ENCODE data around the gene NAV2.
"Not testable (repeated sequence)": the region's sequence is repeated elsewhere in the genome, so short reads cannot be mapped to it uniquely, and the experiment has no call there.

NAV2 gene

DNA sequence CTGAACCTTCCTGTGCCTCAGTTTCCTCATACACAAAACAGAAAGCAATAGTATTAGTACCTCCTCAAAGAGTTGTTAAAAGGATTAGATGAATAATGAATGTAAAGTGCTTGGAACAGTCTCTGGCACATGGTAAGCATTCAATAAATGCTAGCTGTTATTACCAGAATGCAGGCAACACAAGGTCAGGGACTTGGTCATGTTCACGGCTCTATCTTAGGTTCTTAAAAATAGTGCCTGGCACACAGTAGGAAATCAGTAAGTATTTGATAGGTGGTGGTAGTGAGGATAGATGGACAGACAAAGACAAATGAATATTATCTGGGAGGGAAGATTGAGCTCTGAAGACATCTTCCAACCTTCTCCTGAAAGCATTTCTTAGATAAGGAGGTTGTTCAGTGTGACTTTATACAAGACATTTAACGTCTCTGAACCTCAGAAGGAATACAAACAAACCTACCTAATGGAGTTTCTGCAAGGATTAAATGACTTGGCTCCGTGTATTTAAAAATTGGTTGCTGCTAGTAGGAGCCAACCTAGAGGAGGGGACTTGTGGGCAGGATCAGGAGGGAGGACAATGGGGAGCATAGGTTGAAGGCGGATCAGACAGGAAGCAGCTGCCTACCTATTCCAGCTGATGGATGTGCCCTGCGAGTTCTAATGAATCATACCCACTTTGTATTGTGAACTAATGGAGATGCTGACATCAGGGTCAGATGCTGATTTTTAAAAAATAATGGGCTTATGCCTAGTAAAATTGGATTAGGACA lies 353.6 kb downstream of the NAV2 start:
- no peak for DNase-seq

DNA sequence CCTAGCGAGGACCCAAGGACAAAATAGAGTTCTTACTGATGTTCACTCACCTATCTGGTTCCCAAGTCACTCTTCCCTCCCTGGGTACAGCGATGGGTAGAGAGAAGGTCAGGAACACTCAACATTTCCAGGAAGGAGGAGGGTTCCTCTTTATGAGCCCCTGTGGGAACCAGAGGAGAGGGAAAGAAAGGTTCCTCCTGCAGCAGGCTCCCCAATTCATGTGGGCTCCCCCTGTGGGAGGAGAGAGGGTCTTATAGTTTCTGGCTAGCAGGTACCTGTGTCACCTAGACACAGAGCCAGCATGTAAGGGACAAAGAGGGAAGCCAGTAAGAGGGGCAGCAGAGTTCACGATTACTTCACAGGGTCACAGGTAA lies 354.1 kb downstream of the NAV2 start:
- no peak for DNase-seq

DNA sequence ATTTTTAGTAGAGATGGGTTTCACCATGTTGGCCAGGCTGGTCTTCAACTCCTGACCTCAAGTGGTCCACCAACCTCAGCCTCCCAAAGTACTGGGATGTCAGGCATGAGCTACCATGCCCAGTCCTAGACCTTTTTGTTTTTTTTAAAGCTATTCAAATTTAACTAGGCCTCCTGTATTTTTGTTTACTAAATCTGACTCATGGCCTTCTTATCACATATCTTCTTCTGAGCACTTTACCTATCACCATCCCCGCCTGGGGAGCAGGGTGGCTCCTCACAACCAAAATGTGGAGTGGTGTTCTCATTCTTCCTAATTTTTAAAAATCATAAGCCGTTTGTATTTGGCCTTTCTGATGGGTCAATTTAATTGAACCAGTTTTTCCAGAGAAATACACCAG lies 355.0 kb downstream of the NAV2 start:
- DNase-seq = no peak

DNA sequence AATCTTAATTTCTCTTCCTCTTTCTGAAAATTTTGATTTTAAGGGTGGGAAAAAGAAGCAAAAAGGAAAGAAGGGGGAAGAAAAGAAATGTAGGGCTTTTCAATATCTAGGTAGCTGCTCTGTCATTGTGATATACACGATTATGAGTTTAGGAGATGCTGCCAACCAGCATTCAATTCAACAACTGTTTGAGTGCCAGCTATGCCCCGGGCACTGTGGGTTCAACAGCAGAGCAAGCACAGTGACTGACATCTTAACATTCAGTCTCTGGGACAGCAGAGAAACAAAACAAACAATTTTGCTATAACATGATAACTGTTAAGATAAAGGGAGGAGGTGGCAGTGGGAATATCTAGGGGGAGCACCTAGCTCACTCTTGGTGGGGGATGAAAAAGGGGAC lies 356.1 kb downstream of the NAV2 start:
- DNase-seq = no peak

DNA sequence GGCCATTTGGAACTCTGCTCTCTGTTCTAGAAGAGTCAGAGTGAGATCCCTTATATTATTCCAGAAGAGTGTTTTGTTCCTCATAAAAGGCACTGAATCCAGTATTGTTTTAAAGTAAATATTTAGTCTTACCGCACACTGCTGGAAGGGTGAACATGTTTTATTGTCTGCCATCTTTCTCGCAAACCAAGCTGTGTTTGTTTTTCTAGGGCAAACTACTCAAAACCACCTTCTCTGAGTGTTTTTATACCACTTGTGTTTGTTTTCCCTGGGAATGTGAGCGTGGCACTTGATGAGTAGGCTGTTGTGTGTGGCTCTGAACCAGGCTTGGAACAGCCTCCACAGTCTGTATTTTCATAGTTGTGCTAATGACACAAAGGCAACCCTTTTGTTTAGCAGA lies 357.8 kb downstream of the NAV2 start:
- DNase-seq = no peak

DNA sequence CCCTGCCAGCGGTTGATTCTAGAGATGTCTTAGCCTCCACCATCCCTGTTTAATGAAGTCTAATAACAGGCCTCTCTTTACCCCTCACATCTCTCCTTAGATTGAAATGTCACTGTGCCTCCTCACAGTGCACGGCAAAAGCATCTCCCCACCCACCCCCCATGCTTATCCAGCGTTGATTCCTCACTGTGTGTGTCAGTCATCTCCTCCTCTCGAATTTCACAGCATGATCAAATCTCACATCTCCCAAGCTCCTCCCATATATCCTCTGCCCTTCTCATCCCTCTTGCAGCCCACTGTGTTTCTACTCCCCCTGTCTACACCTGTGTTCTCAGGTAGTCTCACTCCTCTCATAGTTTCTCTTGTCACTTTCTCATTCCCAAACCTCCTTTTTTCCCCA lies 363.0 kb downstream of the NAV2 start:
- no peak for DNase-seq

DNA sequence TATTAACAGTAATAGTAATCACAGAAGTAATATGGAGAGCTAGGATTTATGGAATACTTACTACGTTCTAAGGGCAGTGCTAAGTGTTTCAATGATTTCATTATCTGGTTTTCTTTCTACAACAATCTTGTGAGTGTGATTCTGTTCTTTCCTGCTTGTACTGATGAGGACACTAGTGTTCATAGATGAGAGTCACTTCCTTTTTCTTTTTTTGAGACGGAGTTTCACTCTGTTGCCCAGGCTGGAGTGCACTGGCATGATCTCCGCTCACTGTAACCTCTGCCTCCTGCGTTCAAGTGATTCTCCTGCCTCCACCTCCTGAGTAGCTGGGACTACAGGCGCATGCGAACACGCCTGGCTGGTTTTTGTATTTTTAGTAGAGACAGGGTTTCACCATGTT lies 366.2 kb downstream of the NAV2 start:
- DNase-seq = no peak

DNA sequence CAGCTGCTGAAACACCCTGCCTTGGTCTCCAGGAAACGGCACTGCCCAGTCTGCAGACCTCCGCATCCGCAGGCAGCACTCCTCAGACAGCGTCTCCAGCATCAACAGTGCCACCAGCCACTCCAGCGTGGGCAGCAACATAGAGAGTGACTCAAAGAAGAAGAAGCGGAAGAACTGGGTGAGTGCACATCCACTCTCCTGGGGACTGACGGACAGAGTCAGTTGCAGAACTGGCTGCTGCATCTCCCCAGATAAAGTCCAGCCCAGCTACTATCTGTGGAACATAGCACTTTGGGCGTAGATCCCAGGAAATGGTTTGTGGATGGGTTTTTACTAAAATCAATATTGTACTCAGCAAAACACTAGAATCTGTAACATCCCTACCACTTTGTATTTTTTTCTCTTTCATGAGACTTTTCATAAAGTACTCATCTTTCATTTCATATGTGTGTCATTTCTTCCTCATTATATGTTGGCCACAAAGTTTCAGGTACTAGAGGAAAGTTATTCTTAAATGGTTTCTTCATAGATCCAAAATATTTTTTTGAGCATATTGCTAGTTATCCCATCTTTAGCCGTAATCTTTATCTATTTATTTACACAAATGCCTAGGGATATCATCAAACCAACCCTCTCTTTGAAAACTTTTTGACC lies 367.5 kb downstream of the NAV2 start:
- DNase-seq = no peak

DNA sequence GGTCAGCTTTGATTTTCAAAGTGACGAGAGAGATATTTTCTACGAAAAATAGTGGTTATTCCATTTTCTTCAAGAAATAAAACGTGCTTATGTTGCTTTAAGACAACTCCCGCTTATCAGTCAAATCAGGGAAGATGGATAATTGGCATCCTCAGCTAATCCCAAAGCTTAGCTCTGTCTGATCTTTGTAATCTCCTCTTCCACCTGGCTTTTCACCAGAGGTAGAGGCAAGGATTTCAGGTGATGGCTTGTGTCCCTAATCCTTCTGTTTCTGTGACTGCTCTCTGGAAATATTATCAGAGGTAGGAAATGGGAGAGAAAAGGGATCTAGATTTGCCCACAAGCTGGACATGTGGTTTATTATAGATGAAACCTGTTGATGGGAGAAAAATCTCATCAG lies 368.7 kb downstream of the NAV2 start:
- no peak for DNase-seq

DNA sequence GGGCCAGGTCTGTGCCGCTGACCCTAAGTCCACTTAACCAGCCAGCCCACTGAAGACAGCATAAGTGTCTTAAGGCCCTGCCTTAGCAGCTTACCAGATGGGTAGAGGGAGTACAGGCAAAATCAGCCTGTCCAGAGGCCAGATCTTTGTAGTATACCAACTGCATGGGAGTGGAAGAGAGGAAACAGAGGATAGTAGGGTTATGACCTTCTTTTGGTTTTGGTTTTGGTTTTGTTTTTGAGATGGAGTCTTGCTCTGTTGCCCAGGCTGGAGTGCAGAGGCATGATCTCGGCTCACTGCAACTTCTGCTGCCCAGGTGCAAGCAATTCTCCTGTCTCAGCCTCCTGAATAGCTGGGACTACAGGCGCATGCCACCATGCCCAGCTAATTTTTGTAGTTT lies 371.2 kb downstream of the NAV2 start:
- not testable (repeated sequence) for DNase-seq

DNA sequence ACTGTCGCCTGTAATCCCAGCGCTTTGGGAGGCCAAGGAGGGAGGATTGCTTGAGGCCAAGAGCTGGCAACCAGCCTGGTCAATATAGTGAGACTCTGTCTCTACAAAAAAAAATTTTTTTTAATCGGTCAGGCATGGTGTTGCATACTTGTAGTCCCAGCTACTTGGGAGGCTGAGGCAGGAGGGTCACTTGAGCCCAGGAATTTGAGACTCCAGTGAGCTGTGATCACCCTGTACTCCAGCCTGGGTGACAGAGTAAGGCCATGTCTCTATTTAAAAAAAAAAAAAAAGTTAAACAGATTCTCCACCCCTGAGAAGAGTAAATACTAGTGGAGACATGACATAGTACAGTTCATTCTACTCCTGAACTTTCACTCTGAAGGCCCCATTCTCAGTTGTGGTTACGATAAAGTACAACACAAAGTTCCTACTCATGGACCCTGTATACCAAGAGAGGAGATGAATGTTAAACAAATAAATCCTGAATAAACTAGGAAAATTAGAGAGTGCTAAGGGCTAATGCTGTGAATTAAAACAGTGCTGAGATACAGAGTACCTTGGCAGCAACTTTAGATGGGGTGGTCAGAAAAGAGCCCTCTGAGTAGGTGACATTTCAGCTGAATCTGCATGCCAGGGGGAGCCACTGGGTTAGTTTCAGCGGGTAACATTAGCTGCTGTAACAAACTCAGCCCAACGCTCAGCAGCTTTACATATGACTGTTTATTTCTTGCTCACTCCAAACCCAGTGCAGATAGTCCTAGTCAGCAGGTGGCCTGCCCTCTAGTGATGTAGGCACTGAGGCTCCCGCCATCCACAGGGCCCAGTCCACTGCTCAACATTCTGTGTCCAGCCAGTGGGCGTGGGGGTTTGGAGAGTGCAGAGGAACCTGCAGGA lies 372.5 kb downstream of the NAV2 start:
- no peak for DNase-seq

DNA sequence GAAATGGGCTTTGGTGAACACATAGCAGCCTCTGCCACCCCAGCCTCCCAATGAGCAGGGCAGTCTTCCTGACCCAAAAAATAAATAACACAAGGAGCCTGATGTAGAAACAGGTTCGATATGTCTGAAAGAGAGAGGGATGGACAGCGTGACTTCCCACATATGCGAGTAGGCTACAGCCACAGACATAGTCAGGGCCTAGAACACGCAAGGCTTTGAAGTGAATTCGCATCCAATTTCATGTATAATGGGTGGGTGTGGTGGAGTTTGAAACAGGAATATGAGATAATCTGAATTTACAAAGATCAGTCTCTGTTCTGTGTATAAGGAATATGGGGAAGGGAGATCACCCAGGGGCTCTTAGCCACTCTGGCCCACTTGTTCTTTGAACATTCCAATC lies 373.3 kb downstream of the NAV2 start:
- no peak for DNase-seq

DNA sequence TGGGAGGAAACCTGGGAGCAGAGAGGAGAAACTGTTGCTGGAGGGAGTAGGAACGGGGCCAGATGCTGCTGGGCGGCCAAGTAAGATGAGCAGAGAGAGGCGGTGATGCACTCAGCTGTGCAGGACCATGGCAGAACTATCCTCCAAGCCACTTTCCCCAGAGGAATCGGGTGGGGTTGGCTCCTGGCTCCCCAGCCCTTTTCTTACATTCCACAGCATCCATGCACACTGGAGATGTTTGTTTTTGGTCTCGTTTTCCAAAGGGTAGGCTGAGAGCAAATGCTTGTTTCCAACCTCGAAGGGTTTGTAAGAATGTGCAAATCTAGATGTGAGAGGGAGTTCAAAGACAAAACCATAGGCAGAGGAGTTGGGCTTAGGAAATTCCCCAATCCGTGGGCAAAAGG lies 374.5 kb downstream of the NAV2 start:
- DNase-seq = no peak

DNA sequence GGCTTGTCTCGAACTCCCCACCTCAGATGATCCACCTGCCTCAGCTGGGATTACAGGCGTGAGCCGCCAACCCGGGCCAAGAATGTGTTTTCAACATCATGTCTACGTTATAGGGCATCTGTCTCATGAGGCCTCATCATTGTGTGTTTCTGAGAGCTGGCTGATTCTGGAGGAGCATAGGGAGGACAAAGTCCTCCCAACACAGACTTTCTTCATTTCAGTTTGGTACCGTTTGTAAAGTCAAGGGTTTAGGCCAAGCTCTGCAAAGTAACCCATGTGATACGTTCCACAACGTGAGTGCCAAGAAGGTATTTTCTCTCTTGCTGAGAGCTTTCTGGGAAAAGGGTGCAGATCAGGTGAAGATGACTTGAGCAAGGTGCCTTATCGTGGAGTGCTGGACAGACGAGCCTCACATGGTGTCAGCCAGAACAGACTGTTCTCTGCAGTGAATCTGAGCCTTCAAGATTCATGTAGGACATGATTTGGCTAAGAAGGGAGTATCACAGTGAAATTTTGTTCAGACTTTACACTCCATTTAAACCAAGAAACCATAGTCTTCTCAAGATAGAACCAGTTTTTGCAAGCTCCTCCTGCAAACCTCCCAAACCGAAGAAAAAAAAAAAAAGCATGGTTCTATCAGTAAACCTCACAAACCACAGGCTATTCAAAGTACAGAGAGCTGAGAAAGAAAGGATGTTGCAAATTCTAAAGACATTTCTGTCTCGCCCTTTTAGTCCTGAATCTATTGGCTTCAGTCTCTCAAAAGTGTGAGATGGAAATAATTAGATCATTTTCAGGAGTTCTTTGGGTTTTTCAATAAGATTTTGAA lies 376.0 kb downstream of the NAV2 start:
- DNase-seq = no peak

DNA sequence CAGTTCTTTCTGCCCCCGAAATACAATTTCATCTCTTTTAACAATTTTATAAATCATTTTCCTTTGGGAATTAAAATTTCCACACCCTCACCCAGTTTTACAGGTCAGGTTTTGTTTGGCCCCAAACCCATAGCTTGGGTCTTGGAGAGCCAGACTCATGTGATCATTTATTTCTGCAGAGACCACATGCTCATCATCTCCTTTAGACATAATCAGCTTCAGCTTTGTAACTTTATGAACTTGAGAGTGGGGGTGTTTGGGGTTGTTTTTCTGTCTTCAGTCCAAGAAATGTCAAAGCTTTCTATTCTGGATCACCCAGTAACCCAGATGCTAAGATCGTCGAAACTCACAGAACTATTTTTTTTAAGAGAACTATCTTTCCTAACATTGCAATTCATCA lies 376.7 kb downstream of the NAV2 start:
- DNase-seq = no peak

DNA sequence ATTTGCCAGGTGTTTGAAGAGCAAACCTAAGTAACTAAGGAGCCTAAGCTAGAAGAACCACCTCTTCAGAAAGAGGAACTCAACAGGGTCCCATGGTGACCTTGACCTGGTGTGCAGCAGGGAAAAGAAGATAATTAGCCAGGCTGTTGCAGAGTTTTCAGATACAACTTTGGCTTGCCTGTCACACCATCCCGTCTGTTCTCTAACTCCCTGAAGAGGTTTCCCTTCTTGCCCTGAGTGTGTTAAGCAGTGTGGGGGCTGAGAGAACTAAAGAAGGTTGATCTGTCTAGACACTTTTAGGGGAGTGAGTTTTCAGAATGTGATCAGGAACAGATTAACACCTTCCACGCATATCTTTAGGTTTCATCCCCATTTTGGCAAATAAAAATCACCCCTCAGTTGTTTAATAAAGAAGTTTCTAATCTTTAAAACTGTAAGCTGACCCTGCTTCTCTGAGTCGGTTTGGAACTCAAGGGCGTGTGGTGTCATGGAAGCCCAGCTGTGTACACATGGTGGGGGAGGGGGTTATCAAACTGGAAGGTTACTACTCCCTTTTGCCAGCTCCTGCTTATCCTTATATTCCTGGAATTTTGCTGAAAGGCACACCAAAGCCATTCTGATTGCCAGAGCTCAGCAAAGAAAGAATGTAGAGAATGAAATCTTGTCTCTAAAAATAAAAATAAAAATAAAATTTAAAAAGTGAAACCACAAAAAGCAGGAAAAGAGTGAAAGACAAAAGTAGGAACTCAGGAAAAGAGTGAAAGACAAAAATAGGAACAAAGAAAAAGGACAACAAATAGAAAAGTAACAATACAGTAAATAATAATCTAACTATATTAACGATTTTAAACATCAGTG lies 377.4 kb downstream of the NAV2 start:
- no peak for DNase-seq

DNA sequence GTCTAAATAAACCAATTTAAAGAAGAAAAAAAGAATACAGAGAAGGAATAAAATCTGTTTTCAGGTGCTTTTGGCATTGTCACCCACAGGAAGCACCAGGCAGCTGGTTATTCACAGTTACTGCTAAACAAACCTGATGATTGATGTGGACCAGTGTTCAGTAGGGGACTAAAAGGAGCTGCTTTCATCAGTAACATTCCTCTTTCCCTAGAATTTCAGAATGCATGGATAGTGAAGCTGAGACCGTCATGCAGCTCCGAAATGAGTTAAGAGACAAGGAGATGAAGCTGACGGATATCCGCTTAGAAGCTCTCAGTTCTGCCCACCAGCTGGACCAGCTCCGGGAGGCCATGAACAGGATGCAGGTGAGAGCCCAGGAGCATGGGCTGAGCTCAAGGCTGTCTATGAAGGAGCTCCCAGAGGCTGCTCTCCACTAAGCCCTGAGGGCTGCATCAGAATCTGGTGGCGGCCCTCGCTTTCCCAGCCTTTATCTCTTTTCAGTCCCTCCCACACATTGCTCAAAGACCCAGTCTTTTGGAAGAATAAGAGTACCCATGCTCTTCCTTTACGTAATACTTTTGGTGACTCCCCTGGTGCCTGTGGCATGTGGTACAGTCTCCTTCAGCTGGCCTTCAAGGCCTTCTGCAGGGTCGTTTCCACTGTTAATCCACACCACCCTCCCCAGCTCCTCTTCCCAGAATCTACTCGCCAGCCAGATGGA lies 378.2 kb downstream of the NAV2 start:
- DNase-seq = no peak

DNA sequence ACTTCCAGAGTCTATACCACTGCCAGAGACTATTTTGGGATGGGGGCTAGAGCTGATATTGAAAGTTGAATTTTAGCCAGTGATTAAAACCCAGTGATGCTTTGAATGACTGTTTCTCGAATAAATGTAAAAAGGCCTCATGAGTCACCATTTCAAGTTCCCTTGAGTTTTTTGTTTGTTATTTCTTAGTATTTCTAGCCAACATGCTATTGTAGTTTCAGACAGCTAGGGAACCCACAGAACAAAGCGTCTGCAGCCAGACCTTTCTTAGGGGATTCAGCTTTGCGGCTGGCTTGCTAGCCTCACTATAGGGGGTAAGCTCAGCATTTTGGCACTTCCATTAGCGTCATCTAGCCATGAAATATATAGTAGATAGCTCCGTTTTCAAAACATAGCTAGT lies 381.1 kb downstream of the NAV2 start:
- DNase-seq = no peak

DNA sequence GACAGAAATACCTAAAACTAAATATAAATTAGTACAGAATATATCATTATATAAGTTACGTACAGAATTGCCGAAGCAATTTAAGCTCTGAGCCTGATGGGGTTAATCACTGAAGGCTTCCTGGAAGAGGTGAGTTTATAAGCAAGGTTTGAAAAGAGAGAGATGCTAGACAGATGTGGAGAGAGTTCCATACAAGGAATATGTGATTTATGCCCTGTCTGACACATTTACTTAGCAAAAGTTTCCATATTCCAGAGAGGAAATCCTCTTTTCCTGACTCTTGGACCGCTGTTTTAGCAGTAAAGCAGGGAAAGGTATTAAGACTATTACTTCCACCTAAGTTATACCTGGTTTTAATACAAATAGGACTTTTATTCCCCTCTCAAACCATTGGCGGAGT lies 382.6 kb downstream of the NAV2 start:
- DNase-seq = no peak

DNA sequence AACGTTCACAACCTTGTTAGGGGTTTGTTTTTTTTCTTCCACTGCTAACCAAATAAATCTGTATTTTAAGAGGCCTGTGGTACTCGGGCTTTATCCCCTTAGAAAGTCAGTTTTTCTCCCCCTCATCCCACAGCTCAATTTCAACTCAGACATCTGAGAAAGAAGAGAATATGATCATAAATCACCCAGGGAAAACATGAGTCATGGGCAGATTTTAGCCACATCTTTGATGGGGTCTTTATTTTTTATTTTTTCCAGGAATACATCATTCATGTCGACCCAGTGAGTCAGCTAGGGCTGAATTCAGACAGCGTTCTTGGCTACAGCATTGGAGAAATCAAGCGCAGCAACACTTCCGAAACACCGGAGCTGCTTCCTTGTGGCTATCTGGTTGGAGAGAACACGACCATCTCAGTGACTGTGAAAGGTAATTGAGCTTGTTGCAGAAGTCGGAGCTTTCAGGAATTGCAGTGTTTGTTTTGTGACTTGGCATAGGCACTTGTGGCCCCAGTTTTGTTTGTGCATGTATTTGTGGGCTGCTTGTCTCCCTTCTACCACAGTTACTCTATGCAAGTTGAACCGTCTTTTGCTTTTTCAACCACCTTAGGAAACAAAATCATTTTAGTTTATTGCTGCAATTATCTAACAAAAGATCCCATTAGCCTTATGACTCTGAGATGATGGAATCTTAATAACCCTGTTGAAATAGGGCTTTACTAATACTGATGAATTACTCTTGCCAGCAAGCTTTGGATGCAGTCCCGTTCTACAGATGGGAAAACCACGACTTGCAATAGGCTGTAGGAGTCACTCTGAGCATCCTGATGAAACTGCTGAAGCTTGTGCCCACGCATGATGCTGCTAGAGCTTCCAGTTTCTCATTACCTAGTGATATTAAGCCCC lies 384.9 kb downstream of the NAV2 start:
- DNase-seq = no peak

Measured in cerebellar nuclear complex (tissue), 1 donor.